ENCODE results near the gene IQCH.
"Not testable (repeated sequence)": the region's sequence is repeated elsewhere in the genome, so short reads cannot be mapped to it uniquely, and the experiment has no call there.

- not testable (repeated sequence) for TF ChIP-seq CTCF, POLR2A (IDR thresholded peaks at IDR 0.05)
These were observed 31.8 kb downstream of the IQCH start for GRCh38 chr15:67286400-67286799.

Data from transverse colon (tissue), 3 donors.